GM23248 (cell line): ENCODE data around the gene TSPAN5. TPM values are rescaled to one million over a fixed set of nuclear protein-coding genes. Genes with fewer than 3 reads are reported as not detected.
A peak's percentile ranks its signal among the peaks of the same experiment; 100 is the strongest.

Experiments used
- DNase-seq: peaks from one replicate; pipeline ENCODE4 v3.0.0-alpha.2; 2015
- H2AFZ ChIP-seq: fragments of 200-600 bp; sonication (generic); 2 replicates; pipeline ENCODE4 v1.6.1; 2016; ENCODE audit warnings: antibody characterized with exemption
- H3F3A ChIP-seq: fragments of 200-600 bp; sonication (generic); 2 replicates; pipeline ENCODE4 v1.6.1; 2016; ENCODE audit warnings: mild to moderate bottlenecking, antibody characterized with exemption, mixed run types; ENCODE audit not compliant: insufficient read depth
- H3K27ac ChIP-seq: fragments of 200-600 bp; sonication (generic); 2 replicates; pipeline ENCODE4 v1.5.1; 2016; ENCODE audit warnings: mild to moderate bottlenecking
- H3K27me3 ChIP-seq: fragments of 200-600 bp; sonication (generic); replicated peaks from 2 replicates; pipeline ENCODE4 v1.6.1; 2016; ENCODE audit warnings: mild to moderate bottlenecking; ENCODE audit not compliant: insufficient read depth
- H3K36me3 ChIP-seq: fragments of 200-600 bp; sonication (generic); 2 replicates; pipeline ENCODE4 v1.6.1; 2016; ENCODE audit warnings: low read depth, mild to moderate bottlenecking
- H3K4me1 ChIP-seq: fragments of 200-600 bp; sonication (generic); 2 replicates; pipeline ENCODE4 v1.6.1; 2016; ENCODE audit warnings: mild to moderate bottlenecking; ENCODE audit not compliant: insufficient read depth
- H3K4me2 ChIP-seq: fragments of 200-600 bp; sonication (generic); one replicate; pipeline ENCODE4 v1.6.1; 2016; ENCODE audit warnings: mild to moderate bottlenecking; ENCODE audit not compliant: unreplicated experiment
- H3K4me3 ChIP-seq: fragments of 200-600 bp; sonication (generic); 2 replicates; pipeline ENCODE4 v1.5.1; 2016; ENCODE audit warnings: mild to moderate bottlenecking
- H3K79me2 ChIP-seq: fragments of 200-600 bp; sonication (generic); 2 replicates; pipeline ENCODE4 v1.6.1; 2016; ENCODE audit warnings: mild to moderate bottlenecking; ENCODE audit not compliant: insufficient read depth
- H3K9ac ChIP-seq: fragments of 200-600 bp; sonication (generic); 2 replicates; pipeline ENCODE4 v1.6.1; 2016; ENCODE audit warnings: mild to moderate bottlenecking
- H3K9me2 ChIP-seq: fragments of 200-600 bp; sonication (generic); 2 replicates; pipeline ENCODE4 v1.6.1; 2016; ENCODE audit warnings: mixed run types, mild to moderate bottlenecking, moderate library complexity; ENCODE audit not compliant: insufficient read depth
- H3K9me3 ChIP-seq: fragments of 200-600 bp; sonication (generic); one replicate; pipeline ENCODE4 v1.6.1; 2017; ENCODE audit warnings: low read depth
- H4K20me1 ChIP-seq: fragments of 200-600 bp; sonication (generic); 2 replicates; pipeline ENCODE4 v1.6.0; 2016; ENCODE audit not compliant: insufficient read depth
- EZH2 ChIP-seq: fragments of 200-600 bp; sonication (generic); IDR thresholded peaks from 2 replicates; pipeline ENCODE4 v1.6.1; 2018; ENCODE audit warnings: antibody characterized with exemption, mild to moderate bottlenecking; ENCODE audit not compliant: insufficient read depth, poor library complexity, severe bottlenecking
- EZH2phosphoT487 ChIP-seq: fragments of 200-600 bp; sonication (generic); IDR thresholded peaks from 2 replicates; pipeline ENCODE4 v1.6.1; 2018; ENCODE audit warnings: antibody characterized with exemption, moderate library complexity, mild to moderate bottlenecking, low read depth; ENCODE audit not compliant: insufficient read depth
- WGBS, 2 experiments: methylation state at CpG; one replicate each; pipeline ENCODE4 v1.1.6; 2015 to 2017; ENCODE audit warnings: low lambda C conversion rate in 2 of 2, low coverage in 1 of 2; ENCODE audit errors: missing lambda C conversion rate in 2 of 2; 5-methylcytosine and 5-hydroxymethylcytosine counted together
- in situ Hi-C: fragments of 300-500 bp; cut with MboI; formaldehyde crosslinking; loops from 2 replicates; pipeline ENCODE4 v1.15.0; 2020
- polyA plus RNA-seq: library from polyadenylated mRNA; unstranded; fragments of >200 nt; fragmentation: Nextera tagmentation; extraction: Ambion mirVana; gene quantifications from 2 replicates; pipeline ENCODE4 v1.2.1, GENCODE V29; 2016
- total RNA-seq: library from RNA; depleted of rRNA; stranded (reverse); fragments of >200 nt; shearing (Covaris generic); gene quantifications from 2 replicates; pipeline ENCODE4 v1.2.3, GENCODE V29; 2014

TSPAN5 gene
- total and polyA plus RNA-seq, 2 experiments from 2014 or later = 61.9 to 76.6 TPM

DNA sequence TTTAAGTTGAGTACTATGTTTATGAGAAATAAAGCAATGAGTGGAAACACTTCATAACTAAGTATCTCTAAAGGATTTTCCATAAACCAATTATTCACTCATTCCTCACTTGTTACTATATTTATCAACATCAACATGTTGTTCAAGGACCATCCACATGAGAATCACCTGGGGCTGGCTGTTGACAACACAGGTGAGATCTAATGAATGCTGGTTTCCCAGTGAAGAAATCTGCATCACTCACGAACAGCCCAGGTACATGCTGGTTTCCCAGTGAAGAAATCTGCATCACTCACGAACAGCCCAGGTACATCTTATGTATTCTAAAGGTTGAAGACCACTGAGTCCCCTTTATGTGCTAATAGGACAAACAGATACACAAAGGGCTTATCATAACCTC, 32.5 kb downstream of the TSPAN5 start:
- WGBS, 2 experiments = 71 to 85% methylated on average over 2 of the region's 2 CpGs
- Histone ChIP-seq H3K9ac (no peak overlapping the region), H3K27me3 (no peaks in the 10 kb centered on the region), H3K79me2 (peaks cover 96% of the 10 kb centered on the region), H3K4me2 (peak overlapping the region; percentile 73), H4K20me1 (no peaks in the 10 kb centered on the region), H3K4me1 (peaks cover 72% of the 10 kb centered on the region), H3F3A (peaks cover 70% of the 10 kb centered on the region), H2AFZ (no peak overlapping the region), H3K27ac (peak overlapping the region; percentile 70), H3K9me3 (no peaks in the 10 kb centered on the region), H3K36me3 (0 out of 2 replicates have a peak, but pooled peaks cover 4% of the 10 kb centered on the region), H3K9me2 (no peaks in the 10 kb centered on the region), H3K4me3 (0 out of 2 replicates have a peak overlapping the region, but pooled peaks have one; percentile 24)
- TF ChIP-seq EZH2 = no peak
- in situ Hi-C loops = no loop called here
- peak; percentile 34 for DNase-seq

GRCh38 chr4:98625399-98625798, 33.0 kb downstream of the TSPAN5 start:
- DNase-seq = peak; percentile 39
- Histone ChIP-seq H3K9ac (no peak overlapping the region), H3K9me3 (no peaks in the 10 kb centered on the region), H3K4me1 (peaks cover 72% of the 10 kb centered on the region), H3F3A (peaks cover 66% of the 10 kb centered on the region), H4K20me1 (no peaks in the 10 kb centered on the region), H3K36me3 (0 out of 2 replicates have a peak, but pooled peaks cover 4% of the 10 kb centered on the region), H3K27ac (peak overlapping the region; percentile 70), H3K4me3 (peak overlapping the region; percentile 0; the same call in 1 of the 2 replicates), H3K4me2 (peak overlapping the region; percentile 73), H3K27me3 (no peaks in the 10 kb centered on the region), H3K79me2 (peaks cover 96% of the 10 kb centered on the region), H3K9me2 (no peaks in the 10 kb centered on the region), H2AFZ (no peak overlapping the region)
- in situ Hi-C loops = no loop called here
- WGBS, 2 experiments = 59 to 63% methylated on average over 4 of the region's 4 CpGs
- TF ChIP-seq EZH2 = no peak
- no peak for TF ChIP-seq EZH2phosphoT487

DNA sequence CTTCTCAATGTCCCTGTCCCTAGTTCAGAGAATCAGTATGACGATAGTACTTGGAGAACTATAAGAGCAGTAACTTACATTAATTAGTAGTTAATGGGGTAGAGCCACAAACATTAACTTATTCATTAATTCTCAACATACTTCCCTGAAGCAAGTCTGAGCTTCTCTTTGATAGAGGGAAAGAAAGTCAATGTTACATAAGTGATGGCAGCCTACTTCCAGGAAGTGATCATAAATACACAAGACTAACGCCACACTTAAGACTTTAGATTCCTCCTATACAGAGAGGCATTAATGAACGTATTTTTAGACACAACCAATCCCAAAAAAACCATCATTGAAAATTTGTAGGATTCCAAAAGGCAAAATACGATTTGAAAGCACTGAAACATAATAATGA, 33.8 kb downstream of the TSPAN5 start:
- Histone ChIP-seq H3K9me2 (no peaks in the 10 kb centered on the region), H3K4me3 (no peak overlapping the region), H3K9me3 (no peaks in the 10 kb centered on the region), H3K79me2 (peaks cover 96% of the 10 kb centered on the region), H3K27me3 (no peaks in the 10 kb centered on the region), H4K20me1 (no peaks in the 10 kb centered on the region), H3K27ac (0 out of 2 replicates have a peak overlapping the region, but pooled peaks have one; percentile 1), H3F3A (peaks cover 60% of the 10 kb centered on the region), H2AFZ (no peak overlapping the region), H3K36me3 (0 out of 2 replicates have a peak, but pooled peaks cover 4% of the 10 kb centered on the region), H3K9ac (no peak overlapping the region), H3K4me1 (peaks cover 72% of the 10 kb centered on the region), H3K4me2 (peak overlapping the region; percentile 73)
- no peak for DNase-seq
- TF ChIP-seq EZH2phosphoT487 = no peak
- no peak for TF ChIP-seq EZH2
- 73 to 76% methylated on average over 4 of the region's 4 CpGs for WGBS, 2 experiments
- in situ Hi-C loops = no loop called here

DNA sequence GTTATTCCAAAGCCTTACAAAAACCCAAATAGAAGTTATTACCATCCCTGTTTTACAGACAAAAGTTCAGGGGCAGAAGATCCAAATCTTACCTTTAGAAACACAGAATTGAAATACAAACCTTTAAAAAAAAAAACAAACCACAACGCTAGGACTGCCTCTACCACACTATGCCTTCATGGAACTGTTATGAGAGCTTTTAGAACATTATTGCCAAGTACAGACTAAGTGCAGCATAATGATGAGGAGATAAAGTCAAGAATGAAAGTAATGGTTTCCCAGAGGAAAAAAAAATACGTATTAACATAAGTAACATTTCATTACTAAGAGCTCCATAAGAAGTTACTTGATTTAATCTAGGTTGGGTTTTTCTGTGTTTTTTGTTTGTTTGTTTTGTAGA, 34.3 kb downstream of the TSPAN5 start:
- Histone ChIP-seq H3F3A (peaks cover 55% of the 10 kb centered on the region), H2AFZ (no peak overlapping the region), H3K4me1 (peaks cover 72% of the 10 kb centered on the region), H3K9me3 (no peaks in the 10 kb centered on the region), H4K20me1 (no peaks in the 10 kb centered on the region), H3K27me3 (no peaks in the 10 kb centered on the region), H3K79me2 (peaks cover 96% of the 10 kb centered on the region), H3K9me2 (no peaks in the 10 kb centered on the region), H3K9ac (no peak overlapping the region), H3K4me2 (no peak overlapping the region), H3K36me3 (0 out of 2 replicates have a peak, but pooled peaks cover 4% of the 10 kb centered on the region), H3K4me3 (no peak overlapping the region), H3K27ac (0 out of 2 replicates have a peak overlapping the region, but pooled peaks have one; percentile 1)
- no peak for TF ChIP-seq EZH2
- TF ChIP-seq EZH2phosphoT487 = no peak
- 96 to 97% methylated on average over 2 of the region's 2 CpGs for WGBS, 2 experiments
- no peak for DNase-seq
- in situ Hi-C loops = no loop called here
